GM23248 (cell line): ENCODE results near the gene VWA1.

Source experiments
- EZH2 ChIP-seq: fragments of 200-600 bp; sonication (generic); IDR thresholded peaks from 2 replicates; pipeline ENCODE4 v1.6.1; 2018; ENCODE audit warnings: antibody characterized with exemption, mild to moderate bottlenecking; ENCODE audit not compliant: insufficient read depth, poor library complexity, severe bottlenecking
- EZH2phosphoT487 ChIP-seq: fragments of 200-600 bp; sonication (generic); IDR thresholded peaks from 2 replicates; pipeline ENCODE4 v1.6.1; 2018; ENCODE audit warnings: antibody characterized with exemption, moderate library complexity, mild to moderate bottlenecking, low read depth; ENCODE audit not compliant: insufficient read depth

- TF ChIP-seq EZH2 (no peak), EZH2phosphoT487 (no peak)
Observed at GRCh38 chr1:1423245-1423597, 12.3 kb upstream of the VWA1 start.
